ENCODE data around the gene WWC2.

DNA sequence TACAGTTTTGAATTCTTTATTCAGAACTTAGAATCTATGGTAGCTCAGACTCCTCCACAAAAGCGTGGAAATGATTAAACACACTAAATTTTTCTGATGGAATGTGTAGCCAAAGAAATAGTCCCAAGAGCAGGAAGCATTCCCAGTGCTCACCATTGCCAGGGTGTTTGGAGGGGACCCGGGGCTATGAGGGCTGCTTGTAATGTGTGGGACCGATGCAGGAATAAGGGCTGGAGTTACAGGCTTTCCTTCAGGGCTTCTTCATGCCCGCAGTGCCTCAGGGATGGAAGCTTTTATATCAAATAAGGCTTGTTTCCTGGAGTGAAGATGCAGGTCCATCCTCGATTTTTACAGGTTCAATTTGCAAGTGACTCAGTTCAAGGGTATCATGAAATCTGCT, 25.8 kb downstream of the WWC2 start:
- TF ChIP-seq CTCF (IDR thresholded peaks at IDR 0.05): no peak
- no peak for TF ChIP-seq EZH2 (IDR thresholded peaks at IDR 0.05)
